GM13976 (cell line): ENCODE data around the gene RNASE1.

Experiments used
- DNase-seq: peaks from one replicate; pipeline ENCODE4 v3.0.0; 2012; ENCODE audit warnings: low spot score
- CTCF ChIP-seq: IDR thresholded peaks from 2 replicates; pipeline ENCODE4 v1.5.1; 2012; ENCODE audit warnings: borderline replicate concordance, mild to moderate bottlenecking; ENCODE audit not compliant: insufficient read depth; ENCODE audit errors: extremely low read depth, missing control alignments, control extremely low read depth
- in situ Hi-C: fragments of 300-500 bp; cut with MboI; formaldehyde crosslinking; loops from one replicate; pipeline ENCODE4 v1.12.0; 2022; ENCODE audit warnings: low sequenced_read_pairs, mixed read lengths, inconsistent platforms; ENCODE audit not compliant: unreplicated experiment

Gene RNASE1

GRCh38 chr14:20805485-20805884, 2.8 kb upstream of the RNASE1 start:
- TF ChIP-seq CTCF, result no peak
- DNase-seq, result no peak
- in situ Hi-C loops, result no loop called here

GRCh38 chr14:20803223-20803622, 579 bp upstream of the RNASE1 start:
- no peak for DNase-seq
- in situ Hi-C loops, result no loop called here
- TF ChIP-seq CTCF, result no peak

- DNase-seq, result no peak
- TF ChIP-seq CTCF, result no peak
- in situ Hi-C loops, result no loop called here
Observed at GRCh38 chr14:20801726-20802125, 918 bp downstream of the RNASE1 start.

- no peak for DNase-seq
- in situ Hi-C loops, result no loop called here
- no peak for TF ChIP-seq CTCF
Observed at GRCh38 chr14:20799892-20800544, 2.6 kb downstream of the RNASE1 start.

GRCh38 chr14:20799456-20799891, 3.2 kb downstream of the RNASE1 start:
- DNase-seq, result no peak
- no peak for TF ChIP-seq CTCF
- in situ Hi-C loops, result no loop called here

DNA sequence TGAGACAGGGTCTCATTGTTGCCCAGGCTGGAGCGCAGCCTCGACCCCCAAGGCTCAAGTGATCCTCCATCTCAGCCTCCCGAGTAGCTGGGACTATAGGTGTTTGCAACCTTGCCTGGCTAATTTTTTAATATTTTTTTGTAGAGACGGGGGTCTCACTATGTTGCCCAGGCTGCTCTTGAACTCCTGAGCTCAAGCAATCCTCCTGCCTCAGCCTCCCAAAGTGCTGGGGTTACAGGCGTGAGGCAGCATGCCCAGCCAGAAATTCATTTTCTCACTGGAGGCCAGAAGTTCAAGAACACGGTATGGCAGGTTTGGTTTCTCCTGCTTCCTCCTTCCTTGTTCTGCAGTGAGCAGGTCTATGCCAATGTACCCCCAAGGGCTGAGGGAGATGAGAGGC, 3.7 kb downstream of the RNASE1 start:
- in situ Hi-C loops, result no loop called here
- DNase-seq, result no peak
- TF ChIP-seq CTCF, result no peak
